B cell (primary cell): ENCODE measurements around the gene KCNH8. TPM values are rescaled to one million over a fixed set of nuclear protein-coding genes. Genes with fewer than 3 reads are reported as not detected.

ENCODE experiments used
- ATAC-seq: fragments of 200-7000 bp; cut with Tn5 transposase; one replicate; pipeline ENCODE4 v1.10.0; 2021; ENCODE audit warnings: low read depth, mild to moderate bottlenecking, moderate number of reproducible peaks, moderate library complexity
- CTCF ChIA-PET: fragments of 350-600 bp; sonication (Branson Sonifier 250); formaldehyde crosslinking; loops from one replicate; lab custom pipeline; 2021; ENCODE audit warnings: antibody characterized with exemption, inconsistent platforms; lab: Charles Lee
- POLR2A ChIA-PET: fragments of 350-600 bp; sonication (Branson Sonifier 250); formaldehyde crosslinking; loops from one replicate; lab custom pipeline; 2021; ENCODE audit warnings: antibody characterized with exemption; lab: Charles Lee
- DNase-seq: peaks from one replicate; pipeline ENCODE4 v3.0.0; 2013
- H2AFZ ChIP-seq: 2 replicates; pipeline ENCODE4 v1.6.1; 2012; ENCODE audit warnings: mild to moderate bottlenecking, low read depth, low read length; ENCODE audit not compliant: insufficient read depth, poor library complexity, severe bottlenecking
- H3K27ac ChIP-seq, 2 donors: 1 replicate in 1 of 2; 2 replicates in 1 of 2; pipeline ENCODE4 v1.5.1; 2012 to 2013; ENCODE audit warnings: low read length in 2 of 2, mild to moderate bottlenecking in 2 of 2, moderate library complexity in 1 of 2
- H3K27me3 ChIP-seq, 4 experiments: fragments of 200-600 bp in 1 of 4; sonication (generic) in 1 of 4; replicated peaks in 1 of 4; 1 replicate in 2 of 4; 2 replicates in 2 of 4; pipeline versions ENCODE4 v1.6.1 to v1.7.0; 2013 to 2016; ENCODE audit warnings: low read length in 3 of 4, mild to moderate bottlenecking in 2 of 4, mixed read lengths in 1 of 4, moderate library complexity in 1 of 4; ENCODE audit not compliant: insufficient read depth in 4 of 4, control insufficient read depth in 3 of 4; ENCODE audit errors: control extremely low read depth in 1 of 4
- H3K36me3 ChIP-seq, 2 experiments: replicated peaks in 1 of 2; 1 replicate in 1 of 2; 2 replicates in 1 of 2; pipeline versions ENCODE4 v1.6.1 to v1.7.1; 2013; ENCODE audit warnings: low read length in 1 of 2; ENCODE audit not compliant: insufficient read depth in 2 of 2, control insufficient read depth in 1 of 2; ENCODE audit errors: control extremely low read depth in 1 of 2, extremely low read depth in 1 of 2
- H3K4me1 ChIP-seq, 2 donors: fragments of 200-600 bp in 1 of 2; sonication (generic) in 1 of 2; 1 replicate in 1 of 2; 2 replicates in 1 of 2; pipeline versions ENCODE4 v1.5.1 to v1.6.1; 2013 to 2017; ENCODE audit warnings: low read length in 2 of 2; ENCODE audit not compliant: control insufficient read depth in 2 of 2, insufficient read depth in 2 of 2
- H3K4me2 ChIP-seq: replicated peaks from 2 replicates; pipeline ENCODE3; 2012; ENCODE audit warnings: mild to moderate bottlenecking, low read depth, low read length; ENCODE audit not compliant: poor library complexity, severe bottlenecking
- H3K4me3 ChIP-seq, 5 experiments: fragments of 200-600 bp in 1 of 5; sonication (generic) in 1 of 5; 1 replicate in 3 of 5; 2 replicates in 2 of 5; pipeline versions ENCODE4 v1.5.1 to v1.7.0; 2011 to 2016; ENCODE audit warnings: low read length in 4 of 5, mild to moderate bottlenecking in 4 of 5, low read depth in 2 of 5, control low read depth in 1 of 5, moderate library complexity in 1 of 5; ENCODE audit not compliant: insufficient read depth in 1 of 5; ENCODE audit errors: control extremely low read depth in 1 of 5, extremely low read depth in 1 of 5
- H3K79me2 ChIP-seq: fragments of 200-600 bp; sonication (generic); one replicate; pipeline ENCODE4 v1.6.0; 2016; ENCODE audit warnings: low read length; ENCODE audit not compliant: control insufficient read depth, insufficient read depth
- H3K9ac ChIP-seq: fragments of 200-600 bp; sonication (generic); 2 replicates; pipeline ENCODE4 v1.6.1; 2017; ENCODE audit warnings: mild to moderate bottlenecking, low read length, moderate library complexity
- H3K9me3 ChIP-seq, 3 donors: one replicate each; pipeline versions ENCODE4 v1.6.1 to v1.7.1; 2013; ENCODE audit warnings: low read length in 2 of 3; ENCODE audit not compliant: control insufficient read depth in 2 of 3, insufficient read depth in 1 of 3; ENCODE audit errors: control extremely low read depth in 1 of 3
- H4K20me1 ChIP-seq: 2 replicates; pipeline ENCODE4 v1.6.0; 2012; ENCODE audit warnings: mild to moderate bottlenecking, low read length; ENCODE audit not compliant: insufficient read depth, control insufficient read depth, poor library complexity, severe bottlenecking
- H3K27ac Mint-ChIP-seq: one replicate; pipeline ENCODE4 v1.8.0; 2021; ENCODE audit warnings: mixed read lengths
- H3K27me3 Mint-ChIP-seq: one replicate; pipeline ENCODE4 v1.8.0; 2021; ENCODE audit warnings: mixed read lengths
- H3K4me1 Mint-ChIP-seq: one replicate; pipeline ENCODE4 v1.8.0; 2021; ENCODE audit warnings: mixed read lengths
- H3K4me3 Mint-ChIP-seq: one replicate; pipeline ENCODE4 v1.8.0; 2021; ENCODE audit warnings: mixed read lengths
- H3K9me3 Mint-ChIP-seq: one replicate; pipeline ENCODE4 v1.8.0; 2022; ENCODE audit warnings: mixed read lengths; ENCODE audit not compliant: insufficient read depth
- CTCF ChIP-seq: fragments of 200-600 bp; IDR thresholded peaks from one replicate; pipeline ENCODE4 v1.8.0; 2022; ENCODE audit warnings: antibody characterized with exemption, mild to moderate bottlenecking
- EZH2 ChIP-seq: IDR thresholded peaks from 2 replicates; pipeline ENCODE4 v1.6.1; 2012; ENCODE audit warnings: borderline replicate concordance, low read depth, mild to moderate bottlenecking, moderate library complexity, low read length; ENCODE audit not compliant: insufficient read depth, poor library complexity, severe bottlenecking
- WGBS: methylation state at CpG from one replicate; pipeline ENCODE4 v1.1.5; 2013; ENCODE audit warnings: missing lambda C conversion rate; ENCODE audit not compliant: insufficient coverage; 5-methylcytosine and 5-hydroxymethylcytosine counted together
- intact Hi-C: fragments of 100-400 bp; cut with micrococcal nuclease; formaldehyde crosslinking; loops from one replicate; pipeline ENCODE4 v1.10.0; 2022
- polyA plus RNA-seq: library from polyadenylated mRNA; depleted of rRNA; stranded (reverse); fragments of >200 nt; gene quantifications from 2 replicates; pipeline ENCODE4 v1.2.3, GENCODE V29; 2012
- total RNA-seq, 2 donors: library from RNA; stranded (reverse); fragments of 120-200 nt in 1 of 2; gene quantifications; 1 replicate in 1 of 2; 2 replicates in 1 of 2; pipeline versions ENCODE4 v1.2.3 to v1.2.4, GENCODE V29; 2013 to 2022

Gene KCNH8
- total and polyA plus RNA-seq, 2 donors (not counting 1 experiment from before 2014, with no cell fraction given), result 4.0 to 12.7 TPM

DNA sequence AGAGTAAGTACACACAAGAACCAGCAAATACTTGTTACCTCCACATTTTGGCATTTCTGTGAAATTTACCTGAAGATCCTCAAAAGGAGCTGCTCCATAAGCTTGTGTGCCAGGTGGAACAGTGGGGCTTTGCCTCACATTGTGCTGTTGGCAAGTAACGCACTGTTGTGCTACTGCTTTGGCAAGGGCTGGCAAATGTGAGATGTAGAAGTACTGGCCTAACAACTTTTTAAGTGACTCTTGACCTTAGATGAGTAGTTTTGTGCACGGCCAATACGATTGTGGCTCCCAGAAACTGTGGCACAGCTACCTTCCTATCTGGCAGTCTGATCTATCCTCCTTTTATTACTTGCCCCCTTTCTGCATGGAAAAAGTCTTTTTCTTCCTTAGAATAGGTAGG lies 337.0 kb downstream of the KCNH8 start:
- Histone ChIP-seq H3K36me3 (no peaks in the 10 kb centered on the region), H3K27me3 (no peaks in the 10 kb centered on the region), H3K27ac (no peak overlapping the region), H4K20me1 (no peaks in the 10 kb centered on the region), H3K4me3 (no peak overlapping the region), H3K4me2 (no peak overlapping the region), H3K4me1 (peaks cover 6 to 8% of the 10 kb centered on the region in 2 donors), H2AFZ (no peak overlapping the region), H3K9ac (no peak overlapping the region), H3K79me2 (no peaks in the 10 kb centered on the region), H3K9me3 (no peaks in the 10 kb centered on the region)
- WGBS, result 100% methylated on average over 1 of the region's 3 CpGs
- ChIA-PET CTCF (no interaction called here), POLR2A (no interaction called here)
- ATAC-seq (no peak), DNase-seq (no peak)
- H3K4me1 Mint-ChIP-seq, result peaks cover 20% of the 10 kb centered on the region
- intact Hi-C loops, result no loop called here
- H3K4me3 Mint-ChIP-seq, result no peak overlapping the region
- H3K27ac Mint-ChIP-seq, result no peak overlapping the region
- no peak for TF ChIP-seq CTCF
- TF ChIP-seq EZH2, result no peak
- H3K9me3 Mint-ChIP-seq, result no peaks in the 10 kb centered on the region
- H3K27me3 Mint-ChIP-seq, result no peaks in the 10 kb centered on the region

GRCh38 chr3:19487386-19487785 lies 339.1 kb downstream of the KCNH8 start:
- Mint-ChIP-seq H3K9me3 (no peaks in the 10 kb centered on the region), H3K27ac (no peak overlapping the region), H3K27me3 (no peaks in the 10 kb centered on the region), H3K4me3 (no peak overlapping the region), H3K4me1 (peaks cover 22% of the 10 kb centered on the region)
- no peaks in the 10 kb centered on the region for H3K27me3 ChIP-seq
- no peak overlapping the region for H3K27ac ChIP-seq
- DNase-seq (no peak), ATAC-seq (no peak)
- H2AFZ ChIP-seq, result no peak overlapping the region
- TF ChIP-seq CTCF (no peak), EZH2 (no peak)
- H3K4me2 ChIP-seq, result no peak overlapping the region
- WGBS, result 98% methylated on average over 4 of the region's 6 CpGs
- H3K4me1 ChIP-seq, result peaks cover 6 to 8% of the 10 kb centered on the region in 2 donors
- no peaks in the 10 kb centered on the region for H3K36me3 ChIP-seq
- H3K9me3 ChIP-seq, result no peaks in the 10 kb centered on the region
- POLR2A ChIA-PET, result no interaction called here
- H4K20me1 ChIP-seq, result no peaks in the 10 kb centered on the region
- intact Hi-C loops, result no loop called here
- CTCF ChIA-PET, result no interaction called here
- no peak overlapping the region for H3K9ac ChIP-seq
- no peaks in the 10 kb centered on the region for H3K79me2 ChIP-seq
- no peak overlapping the region for H3K4me3 ChIP-seq
